NCI-H187 treated with DMSO at 0.1 percent for 48 hours (cell line): Measurements from ENCODE around the gene ZFP36L1.

Experiments used
- DNase-seq: peaks from one replicate; lab custom pipeline; 2025; lab: John Stamatoyannopoulos, UW

ZFP36L1 gene

GRCh38 chr14:68738559-68738958 is 54.3 kb downstream of the ZFP36L1 start:
- DNase-seq, result no peak
